HG02623 (cell line): ENCODE results near the gene CDH4.

Experiments used
- ATAC-seq: cut with Tn5 transposase; IDR thresholded peaks from one replicate; pipeline ENCODE4 v1.9.1; 2021; ENCODE audit warnings: moderate library complexity; ENCODE audit not compliant: unreplicated experiment

CDH4 gene

GRCh38 chr20:61755971-61756845 is 504.1 kb downstream of the CDH4 start:
- no peak for ATAC-seq

GRCh38 chr20:61756966-61757677 is 505.1 kb downstream of the CDH4 start:
- no peak for ATAC-seq

- ATAC-seq: no peak
Observed at GRCh38 chr20:61757678-61758563, 505.9 kb downstream of the CDH4 start.

- ATAC-seq: no peak
Observed at GRCh38 chr20:61758564-61759200, 506.6 kb downstream of the CDH4 start.

GRCh38 chr20:61759286-61760065 is 507.4 kb downstream of the CDH4 start:
- no peak for ATAC-seq

DNA sequence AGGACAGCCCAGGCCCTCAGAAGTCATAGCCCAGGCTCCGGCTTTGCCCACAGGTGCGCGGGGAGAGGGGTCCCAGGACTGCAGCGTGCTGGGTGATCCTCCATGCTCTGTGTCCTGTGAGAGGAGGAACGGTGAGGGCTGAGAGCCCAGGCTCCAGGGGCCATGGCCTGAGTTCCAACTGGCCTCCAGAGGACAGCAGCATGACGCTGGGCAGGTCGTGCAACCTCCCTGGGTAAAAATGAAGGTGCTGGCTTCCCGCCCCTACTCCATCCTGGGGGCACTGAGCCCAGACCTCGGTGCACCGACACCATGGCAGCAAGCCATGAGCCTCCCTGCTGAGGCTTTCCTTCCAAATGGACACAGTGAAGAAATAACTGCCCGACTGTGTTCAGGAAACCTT is 508.3 kb downstream of the CDH4 start:
- no peak for ATAC-seq

- no peak for ATAC-seq
Observed at GRCh38 chr20:61760731-61761130, 508.7 kb downstream of the CDH4 start.

- no peak for ATAC-seq
Observed at GRCh38 chr20:61761453-61762166, 509.5 kb downstream of the CDH4 start.

GRCh38 chr20:61762167-61762710 is 510.2 kb downstream of the CDH4 start:
- no peak for ATAC-seq

- no peak for ATAC-seq
Observed at GRCh38 chr20:61762886-61763739, 511.1 kb downstream of the CDH4 start.

GRCh38 chr20:61763740-61764400 is 511.8 kb downstream of the CDH4 start:
- ATAC-seq: no peak

GRCh38 chr20:61764471-61765025 is 512.5 kb downstream of the CDH4 start:
- no peak for ATAC-seq

DNA sequence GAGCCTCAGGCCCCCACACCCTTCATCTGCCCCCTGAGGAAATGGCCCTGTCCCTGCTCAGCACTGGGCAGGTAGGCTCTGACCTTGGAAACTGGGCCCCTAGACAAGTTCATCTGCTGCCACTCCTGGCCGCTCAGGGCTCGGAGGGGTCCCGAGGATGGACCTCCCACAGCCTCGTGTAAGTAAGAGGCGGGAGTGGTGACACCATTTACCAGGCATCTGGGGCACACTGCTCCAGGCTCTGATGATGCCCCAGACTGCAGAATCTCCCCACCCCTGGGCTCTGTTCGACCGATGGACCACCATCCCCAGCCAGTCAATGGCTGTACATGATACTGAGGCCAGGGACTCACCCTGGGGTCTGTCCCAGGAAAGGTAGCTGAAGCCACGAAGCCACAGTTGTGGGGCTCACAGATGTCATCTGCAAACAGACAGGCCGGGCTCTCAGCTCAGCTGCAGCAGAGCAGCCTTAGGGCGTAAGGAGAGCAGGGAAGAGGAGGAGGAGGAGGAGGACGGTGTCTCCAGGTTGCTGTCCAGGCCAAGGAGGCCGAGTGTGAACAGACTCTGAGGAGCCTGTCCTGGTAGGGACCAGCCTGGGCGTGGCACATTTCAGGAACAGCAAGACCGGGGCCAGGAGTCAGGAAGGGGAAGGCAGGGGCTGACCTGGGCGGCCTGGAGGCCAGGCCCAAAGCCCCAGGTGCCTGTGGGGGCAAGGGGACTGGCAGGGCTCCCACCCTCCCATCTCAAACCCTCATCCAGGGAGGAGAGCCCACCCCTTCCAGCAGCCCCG is 513.2 kb downstream of the CDH4 start:
- ATAC-seq: no peak

- ATAC-seq: no peak
Observed at GRCh38 chr20:61765871-61766654, 514.0 kb downstream of the CDH4 start.

- no peak for ATAC-seq
Observed at GRCh38 chr20:61766921-61767610, 515.0 kb downstream of the CDH4 start.
